Posterior vena cava (tissue), 2 donors: ENCODE measurements around the gene HOXD9. TPM values are rescaled to one million over a fixed set of nuclear protein-coding genes. Genes with fewer than 3 reads are reported as not detected.
A peak's percentile ranks its signal among the peaks of the same experiment; 100 is the strongest.

Experiments used
- DNase-seq: peaks from one replicate; pipeline ENCODE4 v3.0.0-alpha.2; 2020; ENCODE audit warnings: low spot score
- intact Hi-C, 2 donors: fragments of 100-400 bp; cut with DNase I; formaldehyde crosslinking; loops; one replicate each; pipeline versions ENCODE4 v1.14.1 to v1.14.2; 2022 to 2023
- total RNA-seq, 2 donors: library from RNA; stranded (reverse); fragmentation: NEBNext Ultra II Directional; extraction: Animal tissue kit (Norgen Biotek cat#: 25700); gene quantifications; one replicate each; pipeline ENCODE4 v1.2.1, GENCODE V29; 2021
- donor health status: DM: yes; HTN: yes; CAD: no.
- donor health status: DM: yes; HTN: yes; CAD: no.

The HOXD9 gene
- total RNA-seq, 2 donors from 2014 or later, result 7.9 to 12.0 TPM

GRCh38 chr2:176095421-176095820 lies 27.1 kb upstream of the HOXD9 start:
- intact Hi-C loops, result loop anchor here in 1 of 2 donors (10.0 kb wide), 2 partner anchors 731 to 1601 kb away; no protein-coding TSS in a partner anchor
- no peak for DNase-seq

GRCh38 chr2:176096243-176096985 lies 26.1 kb upstream of the HOXD9 start:
- no peak for DNase-seq
- intact Hi-C loops, result loop anchor here in 1 of 2 donors (10.0 kb wide), 2 partner anchors 732 to 1602 kb away; no protein-coding TSS in a partner anchor

DNA sequence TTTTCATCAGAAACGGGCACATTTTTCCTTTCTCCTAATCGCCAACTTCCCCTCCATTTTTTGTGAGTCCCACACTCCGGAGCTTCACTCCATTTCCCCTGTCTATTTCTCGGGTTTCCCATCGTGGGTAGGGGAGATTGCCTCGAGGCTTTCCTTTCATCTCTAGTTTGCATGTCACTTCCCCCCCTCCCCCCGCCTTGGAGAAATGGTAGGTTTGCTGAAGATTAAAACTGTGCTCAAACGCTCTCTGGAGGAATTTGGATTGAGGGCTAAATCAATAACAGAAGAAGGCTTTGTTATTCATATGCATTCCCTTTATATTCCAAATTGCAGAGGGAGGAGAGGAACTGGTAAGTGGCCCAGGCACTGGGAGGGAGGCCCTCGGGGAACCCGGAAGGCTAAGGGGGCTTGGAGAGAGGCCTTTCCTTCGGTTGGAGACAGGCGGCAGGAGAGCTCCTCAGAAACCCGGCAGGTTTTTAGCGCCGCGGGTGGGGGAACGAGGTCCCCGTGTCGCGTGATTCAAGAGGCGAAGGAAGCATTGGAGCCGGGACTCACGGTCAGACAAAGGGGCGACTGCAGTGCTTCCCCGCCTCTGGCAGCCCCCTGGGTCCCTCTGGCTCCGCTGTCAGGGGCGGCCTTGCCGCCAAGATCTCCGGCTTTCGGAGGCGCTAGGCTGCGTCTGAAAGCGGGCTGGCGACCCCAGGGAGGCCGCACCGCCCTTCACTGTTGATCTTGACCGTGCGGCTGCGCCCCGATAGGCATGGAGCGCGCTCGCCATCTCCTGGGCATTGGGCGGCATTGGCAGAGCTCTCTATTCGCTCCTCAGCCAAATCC lies 25.3 kb upstream of the HOXD9 start:
- intact Hi-C loops, result loop anchor here in 1 of 2 donors (10.0 kb wide), 2 partner anchors 732 to 1602 kb away; no protein-coding TSS in a partner anchor
- peak; percentile 89 for DNase-seq

- no peak for DNase-seq
- intact Hi-C loops, result loop anchor here in 1 of 2 donors (10.0 kb wide), 2 partner anchors 733 to 1603 kb away; no protein-coding TSS in a partner anchor
Measured at GRCh38 chr2:176097820-176098365, 24.6 kb upstream of the HOXD9 start.

- intact Hi-C loops, result loop anchor here in 1 of 2 donors (10.0 kb wide), 2 partner anchors 734 to 1604 kb away; no protein-coding TSS in a partner anchor
- peak; percentile 78 for DNase-seq
Measured at GRCh38 chr2:176098366-176099158, 24.0 kb upstream of the HOXD9 start.

- DNase-seq, result no peak
- intact Hi-C loops, result loop anchor here in 1 of 2 donors (10.0 kb wide), 2 partner anchors 734 to 1604 kb away; no protein-coding TSS in a partner anchor
Measured at GRCh38 chr2:176099159-176099727, 23.3 kb upstream of the HOXD9 start.

GRCh38 chr2:176099728-176100546 lies 22.6 kb upstream of the HOXD9 start, which contains the start of gene HOXD12:
Gene HOXD12, plus strand, starts transcription at chr2:176099795. Its CDS starts 7 bp downstream, at chr2:176099802.
- intact Hi-C loops, result loop anchor here in 1 of 2 donors (10.0 kb wide), 2 partner anchors 735 to 1605 kb away; no protein-coding TSS in a partner anchor
- no peak for DNase-seq

DNA sequence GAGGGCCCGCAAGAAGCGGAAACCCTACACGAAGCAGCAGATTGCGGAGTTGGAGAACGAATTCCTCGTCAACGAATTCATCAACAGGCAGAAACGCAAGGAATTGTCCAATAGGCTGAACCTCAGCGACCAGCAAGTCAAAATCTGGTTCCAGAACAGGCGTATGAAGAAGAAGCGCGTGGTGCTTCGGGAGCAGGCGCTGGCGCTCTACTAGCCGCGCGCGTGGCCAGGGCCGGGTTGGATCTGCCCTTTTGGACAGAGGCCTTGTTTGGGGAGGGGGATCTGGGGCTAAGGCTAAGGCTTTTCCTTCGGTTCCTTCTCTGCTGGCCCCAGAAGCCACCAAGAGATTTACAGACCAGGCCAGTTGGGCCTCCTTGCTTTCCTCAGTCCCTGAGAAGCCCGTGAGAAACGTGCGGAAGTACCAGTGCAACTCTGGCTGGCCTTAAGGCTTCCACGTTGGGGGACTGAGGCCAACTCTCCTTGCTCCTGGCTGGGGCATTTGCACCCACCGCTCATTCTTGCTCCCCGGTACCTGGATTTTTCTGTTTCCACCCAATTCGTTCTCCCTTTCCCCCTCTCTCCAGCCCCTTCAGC lies 21.9 kb upstream of the HOXD9 start:
- no peak for DNase-seq
- intact Hi-C loops, result no loop called here

- DNase-seq, result no peak
- intact Hi-C loops, result no loop called here
Measured at GRCh38 chr2:176101216-176101830, 21.2 kb upstream of the HOXD9 start.

DNA sequence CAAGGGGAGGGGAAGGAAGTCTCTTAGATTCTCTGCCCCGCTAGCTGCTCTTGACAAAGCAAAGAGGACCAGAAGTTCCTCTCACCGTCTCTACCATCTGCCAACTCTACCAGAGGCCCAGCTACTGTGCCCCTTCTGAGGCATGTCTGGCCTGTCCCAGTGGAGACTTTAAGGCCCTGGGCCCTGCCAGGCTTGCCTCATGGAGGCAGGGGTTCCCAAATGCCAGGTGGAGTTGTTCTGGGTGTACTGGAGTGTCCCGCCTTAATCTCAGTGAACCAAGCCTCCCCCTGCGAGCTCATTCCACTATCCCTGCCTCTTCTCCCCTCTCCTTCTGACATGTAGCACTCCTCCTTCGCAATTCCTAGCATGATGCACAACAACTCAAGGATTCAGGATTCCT lies 20.7 kb upstream of the HOXD9 start:
- intact Hi-C loops, result no loop called here
- no peak for DNase-seq

- intact Hi-C loops, result no loop called here
- no peak for DNase-seq
Measured at GRCh38 chr2:176102309-176102866, 20.1 kb upstream of the HOXD9 start.

- intact Hi-C loops, result no loop called here
- DNase-seq, result no peak
Measured at GRCh38 chr2:176103194-176103593, 19.3 kb upstream of the HOXD9 start.

GRCh38 chr2:176103742-176104315 lies 18.7 kb upstream of the HOXD9 start:
- DNase-seq, result peak; percentile 64
- intact Hi-C loops, result no loop called here

GRCh38 chr2:176104316-176105077 lies 18.0 kb upstream of the HOXD9 start:
- intact Hi-C loops, result no loop called here

DNA sequence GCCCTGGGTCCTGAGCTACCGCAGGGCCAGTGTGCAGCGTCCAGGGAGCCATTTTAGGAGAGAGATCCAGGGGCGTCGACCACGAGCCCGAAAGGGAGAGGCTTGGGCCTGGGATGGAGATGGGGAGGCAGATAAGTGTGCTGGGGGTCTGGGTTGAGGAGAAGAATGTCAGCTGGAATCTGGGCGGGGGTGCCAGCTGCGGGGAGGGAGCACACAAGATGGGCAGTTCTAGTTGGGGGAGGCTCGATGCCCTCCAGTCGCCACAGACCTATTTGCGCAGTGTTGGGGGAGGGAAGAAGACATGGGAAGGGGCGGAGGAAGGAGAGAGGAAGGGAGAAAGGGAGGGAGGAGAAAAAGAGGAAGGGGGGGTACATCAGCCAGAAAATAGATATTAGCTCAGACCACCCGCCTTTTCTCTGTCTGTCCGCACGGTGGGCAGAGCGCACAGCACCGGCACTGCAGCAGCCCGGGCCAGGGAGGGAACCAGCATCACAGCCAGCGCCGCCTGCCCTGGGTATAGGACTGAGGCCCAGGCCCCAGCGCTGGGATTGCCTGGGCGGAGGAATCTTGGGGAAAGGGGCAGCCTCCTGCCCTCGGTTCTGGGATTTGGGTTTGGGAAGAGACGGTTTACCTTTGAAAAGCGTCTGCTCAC lies 17.3 kb upstream of the HOXD9 start:
- peak; percentile 46 for DNase-seq
- intact Hi-C loops, result no loop called here

More at GRCh38 chr2:176104316-176105077, 18.0 kb upstream of the HOXD9 start:
- peak; percentile 74 for DNase-seq
